ENCODE data around the gene CHN2. TPM values are rescaled to one million over a fixed set of nuclear protein-coding genes. Genes with fewer than 3 reads are reported as not detected.

Gene CHN2
- polyA plus RNA-seq, 1 of the 3 experiments (the other 2 are of a cell fraction): 0.02 TPM

DNA sequence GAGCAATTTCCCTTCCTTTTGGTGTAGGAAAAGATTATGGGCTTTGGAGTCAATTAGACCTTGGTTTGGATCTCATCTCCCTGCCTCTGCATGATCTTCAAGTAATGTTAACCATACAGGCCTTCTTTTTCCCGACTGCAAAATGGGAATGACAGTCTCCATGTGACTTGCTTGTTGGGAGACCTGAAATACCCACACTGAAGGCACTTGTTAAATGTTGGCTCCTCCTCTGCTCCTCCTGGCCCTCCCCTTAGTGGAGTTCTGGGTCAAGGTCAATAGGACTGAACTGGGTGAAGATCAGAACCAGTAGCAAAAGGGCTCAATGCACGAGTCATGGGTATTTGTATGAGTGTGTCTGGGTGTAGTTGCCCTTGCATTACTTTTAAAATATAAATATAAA is 189.7 kb downstream of the CHN2 start (continued):
- TF ChIP-seq, protein P1, sequence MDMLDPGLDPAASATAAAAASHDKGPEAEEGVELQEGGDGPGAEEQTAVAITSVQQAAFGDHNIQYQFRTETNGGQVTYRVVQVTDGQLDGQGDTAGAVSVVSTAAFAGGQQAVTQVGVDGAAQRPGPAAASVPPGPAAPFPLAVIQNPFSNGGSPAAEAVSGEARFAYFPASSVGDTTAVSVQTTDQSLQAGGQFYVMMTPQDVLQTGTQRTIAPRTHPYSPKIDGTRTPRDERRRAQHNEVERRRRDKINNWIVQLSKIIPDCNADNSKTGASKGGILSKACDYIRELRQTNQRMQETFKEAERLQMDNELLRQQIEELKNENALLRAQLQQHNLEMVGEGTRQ (IDR thresholded peaks at IDR 0.05; ENCODE audit: borderline replicate concordance, low read depth, low read length): no peak

DNA sequence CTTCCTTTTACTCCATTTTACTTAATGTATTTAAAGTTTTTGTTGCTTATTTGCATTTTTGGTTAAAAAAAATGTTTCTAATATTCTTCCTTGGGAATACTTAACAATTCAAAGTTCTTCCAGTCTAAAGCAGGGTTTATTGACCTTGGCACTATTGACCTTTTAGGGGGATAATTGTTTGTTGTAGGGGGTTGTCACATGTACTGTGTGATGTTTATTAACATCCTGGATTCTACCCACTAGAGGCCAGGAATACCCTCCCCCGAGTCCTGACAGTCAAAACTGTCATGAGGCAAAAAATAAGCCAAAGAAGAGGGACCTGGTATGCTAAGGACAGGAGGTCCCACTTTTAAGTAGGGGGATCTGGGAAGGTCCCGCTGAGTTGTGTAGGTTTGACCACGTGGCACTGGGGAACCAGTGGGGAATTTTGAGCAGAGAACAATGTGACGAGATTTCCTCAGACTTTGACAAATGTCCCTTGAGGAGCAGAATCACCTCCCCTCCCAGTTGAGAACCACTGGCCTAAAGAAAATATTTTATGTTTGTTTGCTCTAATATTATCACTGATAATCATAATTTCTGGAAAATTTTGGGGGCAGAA is 190.7 kb downstream of the CHN2 start:
- DNase-seq: no peak
- H3K27me3 ChIP-seq (ENCODE audit: insufficient read depth): peaks cover 11% of the 10 kb centered on the region; the same call in 1 of the 2 replicates
- CTCF ChIA-PET: interaction anchor here (0.9 to 3.1 kb wide), 5 partner anchors 23 to 196 kb away, joined by 3 to 18 read pairs (median 4); no protein-coding TSS in a partner anchor

More for the DNA sequence above, 190.7 kb downstream of the CHN2 start:
- no peak overlapping the region for H2AFZ ChIP-seq (ENCODE audit: low read depth)
- H3K9me2 ChIP-seq: no peaks in the 10 kb centered on the region
- peaks cover 0 to 8% of the 10 kb centered on the region in 2 experiments; a peak in 1 of 4 replicates for H3K4me1 ChIP-seq (ENCODE audit: control insufficient read depth in 1 of 2, insufficient read depth in 2 of 2, low read depth in 1 of 2, low read length in 1 of 2)
- no peaks in the 10 kb centered on the region for H3K9me3 ChIP-seq
- POLR2A ChIA-PET: no interaction called here
- H3F3A ChIP-seq (replicated peaks; ENCODE audit: insufficient read depth): no peaks in the 10 kb centered on the region
- WGBS (ENCODE audit: low lambda C conversion rate): 38% methylated on average over 4 of the region's 4 CpGs
- H3K27ac ChIP-seq (ENCODE audit: low read depth in 2 of 2, low read length in 1 of 2): no peak overlapping the region
- no peak overlapping the region for H3K4me3 ChIP-seq (ENCODE audit: low read depth in 2 of 2, low read length in 1 of 2)
- H3K36me3 ChIP-seq (replicated peaks in 1 of 2; ENCODE audit: control insufficient read depth in 1 of 2, insufficient read depth in 2 of 2, low read length in 1 of 2): no peaks in the 10 kb centered on the region
- no peak overlapping the region for H3K4me2 ChIP-seq
- TF ChIP-seq YY1 (IDR thresholded peaks at IDR 0.05; ENCODE audit: low read depth) (no peak), EZH2phosphoT487 (IDR thresholded peaks at IDR 0.05; ENCODE audit: borderline replicate concordance, low read depth) (no peak), FOXJ3 (CRISPR knock-in tag; IDR thresholded peaks at IDR 0.05) (no peak), GATA2 (CRISPR knock-in tag; IDR thresholded peaks at IDR 0.05) (no peak), POLR2AphosphoS5 (IDR thresholded peaks at IDR 0.05; ENCODE audit: low read depth, low read length) (no peak), GABPA (IDR thresholded peaks at IDR 0.05; ENCODE audit: low read depth) (no peak), ELF1 (IDR thresholded peaks at IDR 0.05) (no peak), TEAD4 (IDR thresholded peaks at IDR 0.05; ENCODE audit: borderline replicate concordance, insufficient read depth) (no peak), SIN3A (IDR thresholded peaks at IDR 0.05; ENCODE audit: borderline replicate concordance, low read depth, low read length) (no peak), SMC3 (IDR thresholded peaks at IDR 0.05; ENCODE audit: low read depth, low read length) (no peak), FOXM1 (IDR thresholded peaks at IDR 0.05; ENCODE audit: low read depth) (no peak), EP300 (IDR thresholded peaks at IDR 0.05; ENCODE audit: borderline replicate concordance in 1 of 2, low read depth in 1 of 2, low read length in 1 of 2) (no peak), RFX5 (IDR thresholded peaks at IDR 0.05; ENCODE audit: low read length) (no peak)
- TF ChIP-seq, protein P2, sequence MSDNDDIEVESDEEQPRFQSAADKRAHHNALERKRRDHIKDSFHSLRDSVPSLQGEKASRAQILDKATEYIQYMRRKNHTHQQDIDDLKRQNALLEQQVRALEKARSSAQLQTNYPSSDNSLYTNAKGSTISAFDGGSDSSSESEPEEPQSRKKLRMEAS (IDR thresholded peaks at IDR 0.05; ENCODE audit: low read depth): no peak
- TF ChIP-seq, protein P3, sequence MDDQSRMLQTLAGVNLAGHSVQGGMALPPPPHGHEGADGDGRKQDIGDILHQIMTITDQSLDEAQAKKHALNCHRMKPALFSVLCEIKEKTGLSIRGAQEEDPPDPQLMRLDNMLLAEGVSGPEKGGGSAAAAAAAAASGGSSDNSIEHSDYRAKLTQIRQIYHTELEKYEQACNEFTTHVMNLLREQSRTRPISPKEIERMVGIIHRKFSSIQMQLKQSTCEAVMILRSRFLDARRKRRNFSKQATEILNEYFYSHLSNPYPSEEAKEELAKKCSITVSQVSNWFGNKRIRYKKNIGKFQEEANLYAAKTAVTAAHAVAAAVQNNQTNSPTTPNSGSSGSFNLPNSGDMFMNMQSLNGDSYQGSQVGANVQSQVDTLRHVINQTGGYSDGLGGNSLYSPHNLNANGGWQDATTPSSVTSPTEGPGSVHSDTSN (IDR thresholded peaks at IDR 0.05): no peak
- TF ChIP-seq, protein P4, sequence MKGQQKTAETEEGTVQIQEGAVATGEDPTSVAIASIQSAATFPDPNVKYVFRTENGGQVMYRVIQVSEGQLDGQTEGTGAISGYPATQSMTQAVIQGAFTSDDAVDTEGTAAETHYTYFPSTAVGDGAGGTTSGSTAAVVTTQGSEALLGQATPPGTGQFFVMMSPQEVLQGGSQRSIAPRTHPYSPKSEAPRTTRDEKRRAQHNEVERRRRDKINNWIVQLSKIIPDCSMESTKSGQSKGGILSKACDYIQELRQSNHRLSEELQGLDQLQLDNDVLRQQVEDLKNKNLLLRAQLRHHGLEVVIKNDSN (IDR thresholded peaks at IDR 0.05; ENCODE audit: borderline replicate concordance, low read depth): no peak
- TF ChIP-seq, protein P5, sequence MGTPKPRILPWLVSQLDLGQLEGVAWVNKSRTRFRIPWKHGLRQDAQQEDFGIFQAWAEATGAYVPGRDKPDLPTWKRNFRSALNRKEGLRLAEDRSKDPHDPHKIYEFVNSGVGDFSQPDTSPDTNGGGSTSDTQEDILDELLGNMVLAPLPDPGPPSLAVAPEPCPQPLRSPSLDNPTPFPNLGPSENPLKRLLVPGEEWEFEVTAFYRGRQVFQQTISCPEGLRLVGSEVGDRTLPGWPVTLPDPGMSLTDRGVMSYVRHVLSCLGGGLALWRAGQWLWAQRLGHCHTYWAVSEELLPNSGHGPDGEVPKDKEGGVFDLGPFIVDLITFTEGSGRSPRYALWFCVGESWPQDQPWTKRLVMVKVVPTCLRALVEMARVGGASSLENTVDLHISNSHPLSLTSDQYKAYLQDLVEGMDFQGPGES (IDR thresholded peaks at IDR 0.05; ENCODE audit: low read depth, low read length): no peak
- TF ChIP-seq, protein P1 (IDR thresholded peaks at IDR 0.05; ENCODE audit: borderline replicate concordance, low read depth, low read length): no peak
- no peaks in the 10 kb centered on the region for H3K79me2 ChIP-seq (ENCODE audit: insufficient read depth)
- no peak overlapping the region for H3K9ac ChIP-seq
- H4K20me1 ChIP-seq (ENCODE audit: insufficient read depth): no peaks in the 10 kb centered on the region
